GM21526 (cell line): Measurements from ENCODE around the gene PALM.
"Not testable (repeated sequence)": the region's sequence is repeated elsewhere in the genome, so short reads cannot be mapped to it uniquely, and the experiment has no call there.

Source experiments
- ATAC-seq: cut with Tn5 transposase; IDR thresholded peaks from one replicate; pipeline ENCODE4 v1.9.1; 2021; ENCODE audit warnings: moderate library complexity; ENCODE audit not compliant: unreplicated experiment, low FRiP score

The PALM gene

DNA sequence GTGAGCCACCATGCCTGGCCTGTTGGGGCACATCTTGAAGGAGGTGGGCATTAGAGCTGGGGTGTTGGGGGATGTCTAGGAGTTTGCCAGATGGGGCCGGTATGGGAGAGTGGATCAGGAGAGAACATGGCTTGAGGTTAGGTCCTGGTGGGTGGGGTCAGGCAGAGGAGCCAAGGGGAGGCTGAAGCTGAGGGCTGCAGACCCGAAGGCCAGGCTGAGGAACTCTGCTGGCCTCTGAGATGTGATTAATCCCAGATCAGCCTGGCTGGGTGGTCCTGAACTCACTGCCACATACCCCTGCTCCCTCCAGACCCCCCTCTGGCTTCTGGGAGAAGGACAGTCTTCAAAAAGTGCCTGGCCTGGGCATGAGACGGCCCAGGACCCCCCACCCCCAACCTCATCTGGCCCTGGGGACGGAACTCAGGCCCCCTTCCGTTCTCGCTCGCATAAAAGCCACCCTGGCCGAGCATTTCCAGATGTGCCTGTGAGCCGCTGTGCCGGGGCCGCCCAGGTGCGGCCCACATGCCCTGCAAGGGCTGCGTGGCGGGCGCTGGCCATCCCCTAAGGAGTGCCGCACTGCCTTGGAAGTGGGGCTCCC lies 29.8 kb upstream of the PALM start:
- no peak for ATAC-seq

DNA sequence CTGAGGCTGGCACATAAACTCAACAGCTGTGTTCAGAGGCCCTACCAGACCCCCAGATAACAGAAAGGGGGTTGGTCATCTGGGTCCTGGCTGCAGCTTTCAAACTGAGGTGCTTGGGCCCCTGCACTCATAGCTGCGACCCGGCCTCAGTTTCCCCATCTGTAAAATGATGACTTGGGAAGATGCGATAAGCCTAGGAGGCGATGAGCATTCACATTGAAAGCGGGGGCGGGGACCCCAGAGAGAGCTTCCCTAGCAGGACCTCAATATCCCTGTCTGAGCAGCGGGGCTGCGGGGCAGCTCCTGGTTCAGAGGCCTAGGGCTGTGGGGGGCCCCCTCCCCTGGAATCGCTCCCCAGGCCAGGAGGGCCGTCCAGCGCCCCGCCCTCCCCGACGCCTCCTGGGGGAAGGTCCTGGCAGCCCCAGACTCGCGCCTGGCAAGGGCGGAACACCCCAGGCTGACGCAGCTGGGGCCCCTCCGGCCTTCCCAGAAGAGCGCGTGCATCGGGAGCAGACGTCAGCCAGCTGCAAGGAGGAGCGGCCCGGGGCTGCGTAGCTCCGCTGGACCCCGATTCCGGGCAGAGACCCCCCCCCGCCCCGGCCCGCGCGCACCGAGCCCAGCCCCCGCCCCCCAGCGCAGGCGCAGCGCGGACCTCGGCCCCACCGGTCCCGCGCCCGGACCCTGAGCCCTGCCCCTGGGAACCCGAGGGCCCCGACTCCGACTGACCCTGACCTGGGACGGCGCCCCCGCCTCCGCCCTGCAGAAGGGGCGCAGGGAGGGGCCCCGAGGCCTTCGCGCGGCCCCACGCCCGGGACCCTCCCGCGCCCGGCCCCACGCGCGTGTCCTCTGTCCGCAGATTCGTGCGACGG lies 29.1 kb upstream of the PALM start:
- peak; percentile 9 for ATAC-seq

DNA sequence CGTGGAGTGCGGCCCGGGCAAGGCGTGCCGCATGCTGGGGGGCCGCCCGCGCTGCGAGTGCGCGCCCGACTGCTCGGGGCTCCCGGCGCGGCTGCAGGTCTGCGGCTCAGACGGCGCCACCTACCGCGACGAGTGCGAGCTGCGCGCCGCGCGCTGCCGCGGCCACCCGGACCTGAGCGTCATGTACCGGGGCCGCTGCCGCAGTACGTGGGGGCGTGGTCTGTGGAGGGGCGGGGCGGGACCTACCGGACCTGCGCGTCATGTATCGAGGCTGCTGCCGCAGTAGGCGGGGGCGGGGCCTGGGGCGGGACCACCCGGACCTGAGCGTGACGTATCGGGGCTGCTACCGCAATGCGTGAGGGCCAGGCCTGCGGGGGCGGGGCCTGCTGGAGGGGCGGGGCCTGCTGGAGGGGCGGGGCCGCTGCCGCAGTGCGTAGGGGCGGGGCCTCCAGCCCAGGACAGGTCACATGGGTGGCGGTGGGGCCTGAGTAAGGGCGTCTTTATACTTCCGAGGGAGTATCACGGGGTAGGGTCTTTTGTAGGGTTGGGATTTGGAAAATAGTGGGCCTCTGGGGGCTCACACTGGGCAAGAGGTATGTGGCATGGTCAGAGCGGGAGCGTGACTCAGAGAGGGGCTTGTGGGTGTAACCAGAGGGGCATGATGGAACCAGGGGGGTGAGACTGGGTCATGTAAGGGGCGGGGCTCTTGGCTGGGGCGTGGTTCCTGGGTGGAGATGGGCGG lies 28.3 kb upstream of the PALM start:
- peak; percentile 58 for ATAC-seq

DNA sequence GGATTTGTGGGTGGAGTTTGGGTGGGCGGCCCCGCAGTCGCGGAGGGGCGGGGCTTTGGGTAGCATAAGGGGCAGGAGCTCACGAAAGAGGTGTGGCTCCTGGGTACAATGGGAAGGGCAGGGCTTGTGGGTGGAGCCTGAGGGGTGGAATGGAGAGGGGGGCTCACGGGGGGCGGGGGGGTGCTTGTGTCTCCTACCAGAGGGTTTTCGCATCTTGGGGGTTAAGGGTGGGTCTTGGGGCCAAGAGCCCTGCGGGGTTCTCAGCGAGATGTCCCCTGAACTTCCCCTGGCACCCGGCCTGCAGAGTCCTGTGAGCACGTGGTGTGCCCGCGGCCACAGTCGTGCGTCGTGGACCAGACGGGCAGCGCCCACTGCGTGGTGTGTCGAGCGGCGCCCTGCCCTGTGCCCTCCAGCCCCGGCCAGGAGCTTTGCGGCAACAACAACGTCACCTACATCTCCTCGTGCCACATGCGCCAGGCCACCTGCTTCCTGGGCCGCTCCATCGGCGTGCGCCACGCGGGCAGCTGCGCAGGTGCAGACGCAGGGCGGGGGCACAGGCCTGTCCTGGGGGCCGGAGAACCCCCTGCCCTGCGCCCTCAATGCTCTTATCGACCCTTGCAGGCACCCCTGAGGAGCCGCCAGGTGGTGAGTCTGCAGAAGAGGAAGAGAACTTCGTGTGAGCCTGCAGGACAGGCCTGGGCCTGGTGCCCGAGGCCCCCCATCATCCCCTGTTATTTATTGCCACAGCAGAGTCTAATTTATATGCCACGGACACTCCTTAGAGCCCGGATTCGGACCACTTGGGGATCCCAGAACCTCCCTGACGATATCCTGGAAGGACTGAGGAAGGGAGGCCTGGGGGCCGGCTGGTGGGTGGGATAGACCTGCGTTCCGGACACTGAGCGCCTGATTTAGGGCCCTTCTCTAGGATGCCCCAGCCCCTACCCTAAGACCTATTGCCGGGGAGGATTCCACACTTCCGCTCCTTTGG lies 27.4 kb upstream of the PALM start:
- ATAC-seq = no peak

DNA sequence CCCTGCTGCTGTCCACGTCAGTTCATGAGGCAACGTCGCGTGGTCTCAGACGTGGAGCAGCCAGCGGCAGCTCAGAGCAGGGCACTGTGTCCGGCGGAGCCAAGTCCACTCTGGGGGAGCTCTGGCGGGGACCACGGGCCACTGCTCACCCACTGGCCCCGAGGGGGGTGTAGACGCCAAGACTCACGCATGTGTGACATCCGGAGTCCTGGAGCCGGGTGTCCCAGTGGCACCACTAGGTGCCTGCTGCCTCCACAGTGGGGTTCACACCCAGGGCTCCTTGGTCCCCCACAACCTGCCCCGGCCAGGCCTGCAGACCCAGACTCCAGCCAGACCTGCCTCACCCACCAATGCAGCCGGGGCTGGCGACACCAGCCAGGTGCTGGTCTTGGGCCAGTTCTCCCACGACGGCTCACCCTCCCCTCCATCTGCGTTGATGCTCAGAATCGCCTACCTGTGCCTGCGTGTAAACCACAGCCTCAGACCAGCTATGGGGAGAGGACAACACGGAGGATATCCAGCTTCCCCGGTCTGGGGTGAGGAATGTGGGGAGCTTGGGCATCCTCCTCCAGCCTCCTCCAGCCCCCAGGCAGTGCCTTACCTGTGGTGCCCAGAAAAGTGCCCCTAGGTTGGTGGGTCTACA lies 25.9 kb upstream of the PALM start:
- ATAC-seq = no peak

DNA sequence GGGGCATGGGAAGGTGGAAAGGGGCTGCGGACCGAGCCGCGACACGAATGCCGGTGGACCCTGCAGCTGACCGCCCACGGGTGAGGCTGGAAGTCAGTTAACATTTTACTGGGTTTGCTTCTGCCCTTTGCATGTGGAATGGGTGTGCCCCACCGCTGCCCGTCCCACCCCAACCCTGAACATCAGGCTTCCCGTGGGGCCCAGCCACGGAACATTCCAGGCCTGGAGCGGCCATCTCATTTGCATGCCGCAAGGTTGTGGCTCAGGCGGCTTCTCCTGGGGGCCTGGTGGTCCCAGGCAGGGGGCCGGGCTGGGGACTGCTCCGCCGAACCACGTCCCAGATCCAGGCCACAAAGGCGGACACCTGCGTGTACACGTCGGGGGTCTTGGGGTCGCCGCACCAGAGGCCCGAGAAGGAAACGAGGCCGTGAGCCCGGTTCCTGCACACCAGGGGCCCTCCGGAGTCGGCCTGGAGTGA lies 23.2 kb upstream of the PALM start:
- ATAC-seq = no peak

DNA sequence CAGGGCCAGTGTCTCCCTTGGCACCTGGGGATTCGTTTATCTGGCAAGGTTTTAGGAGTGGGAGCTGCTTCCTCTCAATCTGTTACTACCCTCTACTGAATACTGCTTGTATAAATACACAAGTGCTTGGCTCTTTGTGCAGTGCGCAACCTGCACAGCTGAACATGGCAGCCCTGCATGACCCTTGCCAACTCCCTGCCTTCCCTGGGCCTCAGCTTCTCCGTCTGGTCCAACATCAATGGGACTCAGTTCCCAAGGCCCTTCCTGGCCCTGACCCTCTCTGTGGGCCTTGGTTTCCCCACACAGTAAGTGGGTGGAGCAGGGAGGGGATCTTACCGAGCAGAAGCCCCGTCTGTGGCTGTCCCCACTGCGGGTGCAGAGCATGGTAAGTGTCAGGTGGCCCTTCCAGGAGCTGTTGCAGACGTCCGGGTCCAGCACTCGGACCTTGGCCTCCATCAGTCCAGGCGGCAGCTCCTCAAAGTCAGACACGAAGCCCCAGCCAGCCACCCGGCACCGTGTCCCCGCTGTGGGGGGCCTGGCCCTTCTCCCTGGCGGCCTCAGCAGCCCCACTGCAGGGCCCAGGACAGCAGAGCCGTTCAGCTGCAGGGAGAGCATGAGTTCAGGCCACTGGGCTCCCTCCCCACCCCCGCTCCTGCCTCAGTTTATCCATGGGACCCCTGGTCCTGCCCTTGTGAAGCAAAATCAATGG lies 22.0 kb upstream of the PALM start:
- no peak for ATAC-seq

DNA sequence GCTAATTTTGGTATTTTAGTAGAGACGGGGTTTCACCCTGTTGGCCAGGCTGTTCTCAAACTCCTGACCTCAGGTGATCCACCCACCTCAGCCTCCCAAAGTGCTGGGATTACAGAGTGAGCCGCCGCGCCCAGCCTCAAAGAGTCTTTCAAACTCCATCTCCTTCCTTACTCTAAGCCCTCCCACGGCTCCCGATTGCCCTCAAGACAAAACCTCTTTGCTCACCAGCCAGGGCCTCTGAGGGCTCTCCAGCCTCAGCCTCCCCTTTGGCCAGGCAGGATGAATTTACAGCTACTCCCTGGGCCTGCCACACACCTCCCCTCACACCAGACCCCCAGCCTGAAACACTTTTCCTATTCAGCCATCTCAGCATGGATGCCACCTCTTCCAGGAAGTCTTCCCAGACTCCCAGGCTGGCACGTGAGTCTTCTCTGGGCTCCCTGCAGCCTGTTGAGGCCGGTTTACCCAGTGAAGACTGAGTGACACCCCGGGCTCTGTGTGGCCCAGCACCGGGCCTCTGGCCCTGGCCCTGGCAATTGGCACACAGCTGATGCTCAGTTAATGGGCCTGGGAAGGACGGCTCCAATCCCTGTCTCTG lies 21.1 kb upstream of the PALM start:
- ATAC-seq = no peak

DNA sequence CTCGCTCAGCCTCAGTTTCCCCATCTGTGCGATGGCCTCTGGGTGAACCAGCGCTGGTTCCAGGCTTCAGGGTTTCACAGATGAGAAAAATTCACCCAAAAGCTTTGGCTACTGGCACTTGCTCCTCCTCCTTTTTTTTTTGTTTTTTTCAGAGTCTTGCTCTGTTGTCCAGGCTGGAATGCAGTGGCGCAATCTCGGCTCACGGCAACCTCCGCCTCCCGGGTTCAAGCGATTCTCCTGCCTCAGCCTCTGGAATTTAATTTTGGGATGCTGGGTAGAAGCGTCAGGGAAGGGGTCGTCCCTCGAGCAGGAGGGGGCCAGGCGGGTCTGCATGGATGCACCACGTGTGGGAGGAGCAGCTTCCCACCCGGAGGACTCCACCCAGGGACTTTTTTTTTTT lies 20.5 kb upstream of the PALM start:
- no peak for ATAC-seq

DNA sequence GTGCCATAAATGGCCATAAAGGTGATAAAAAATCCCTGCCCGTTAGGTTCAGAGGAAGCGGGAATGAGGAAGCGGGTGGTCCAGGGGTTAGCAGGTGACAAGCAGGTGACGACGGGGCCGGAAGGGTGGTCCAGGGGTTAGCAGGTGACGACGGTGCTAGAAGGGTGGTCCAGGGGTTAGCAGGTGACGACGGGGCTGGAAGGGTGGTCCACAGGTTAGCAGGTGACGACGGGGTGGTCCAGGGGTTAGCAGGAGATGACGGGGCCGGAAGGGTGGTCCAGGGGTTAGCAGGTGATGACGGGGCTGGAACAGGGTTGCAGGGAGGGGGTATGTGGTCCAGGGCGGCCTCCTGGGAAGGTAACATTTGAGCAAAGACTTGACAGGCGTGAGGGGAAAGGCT lies 19.7 kb upstream of the PALM start:
- ATAC-seq = no peak

DNA sequence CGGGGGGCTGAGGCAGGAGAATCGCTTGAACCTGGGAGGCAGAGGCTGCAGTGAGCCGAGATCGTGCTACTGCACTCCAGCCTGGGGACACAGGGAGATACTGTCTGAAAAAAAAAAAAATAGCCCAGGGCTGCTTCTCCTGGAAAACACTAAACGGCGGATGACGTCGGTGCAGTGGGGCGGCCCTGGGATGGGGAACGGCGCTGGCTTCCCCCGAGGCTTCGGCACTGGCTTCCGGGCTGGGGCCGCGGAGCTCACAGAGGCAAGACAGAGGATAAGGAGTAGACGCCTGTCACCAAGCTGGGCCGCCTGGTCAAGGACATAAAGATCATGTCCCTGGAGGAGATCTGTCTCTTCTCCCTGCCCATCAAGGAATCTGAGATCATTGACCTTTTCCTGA lies 18.5 kb upstream of the PALM start:
- ATAC-seq = no peak

DNA sequence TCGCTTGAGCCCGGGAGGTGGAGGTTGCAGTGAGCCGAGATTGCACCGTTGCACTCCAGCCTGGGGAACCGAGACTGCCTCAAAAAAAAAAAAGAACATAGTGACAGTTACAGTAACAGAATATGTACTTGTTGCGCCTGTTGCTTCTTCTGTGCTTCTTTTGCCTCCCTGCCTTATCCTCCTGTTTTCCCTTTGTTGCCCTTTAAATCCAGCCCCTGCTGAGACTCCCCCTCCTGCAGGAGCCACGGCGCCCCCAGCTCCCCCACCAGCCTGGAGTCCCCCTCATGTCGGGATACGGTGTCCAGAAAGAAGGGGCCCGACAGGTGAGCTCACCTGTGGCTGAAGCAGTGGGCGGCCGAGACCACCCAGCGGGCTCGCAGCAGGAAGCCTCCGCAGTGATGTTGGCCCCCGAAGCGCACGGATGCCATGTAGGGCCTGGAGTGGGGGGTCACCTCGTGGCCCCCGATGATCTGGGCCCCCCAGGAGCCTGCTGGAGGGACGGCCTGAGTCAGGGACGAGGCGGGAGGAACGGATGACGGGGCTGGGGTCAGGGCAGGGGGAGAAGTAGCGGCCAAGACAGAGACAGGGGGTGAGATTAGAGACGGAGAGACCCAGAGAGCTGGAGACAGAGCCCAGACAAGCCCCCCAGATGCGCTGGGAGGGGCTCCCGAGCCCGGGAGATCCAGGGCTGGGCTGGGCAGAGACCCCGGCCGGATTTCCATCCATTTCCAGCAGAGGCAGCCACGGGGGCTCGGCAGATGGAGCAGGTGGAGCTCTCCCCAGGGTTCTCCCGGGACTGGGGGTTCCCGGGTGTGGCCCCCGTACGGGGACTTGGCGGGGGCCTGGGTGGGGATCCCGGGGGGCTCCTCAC lies 14.0 kb upstream of the PALM start:
- no peak for ATAC-seq

DNA sequence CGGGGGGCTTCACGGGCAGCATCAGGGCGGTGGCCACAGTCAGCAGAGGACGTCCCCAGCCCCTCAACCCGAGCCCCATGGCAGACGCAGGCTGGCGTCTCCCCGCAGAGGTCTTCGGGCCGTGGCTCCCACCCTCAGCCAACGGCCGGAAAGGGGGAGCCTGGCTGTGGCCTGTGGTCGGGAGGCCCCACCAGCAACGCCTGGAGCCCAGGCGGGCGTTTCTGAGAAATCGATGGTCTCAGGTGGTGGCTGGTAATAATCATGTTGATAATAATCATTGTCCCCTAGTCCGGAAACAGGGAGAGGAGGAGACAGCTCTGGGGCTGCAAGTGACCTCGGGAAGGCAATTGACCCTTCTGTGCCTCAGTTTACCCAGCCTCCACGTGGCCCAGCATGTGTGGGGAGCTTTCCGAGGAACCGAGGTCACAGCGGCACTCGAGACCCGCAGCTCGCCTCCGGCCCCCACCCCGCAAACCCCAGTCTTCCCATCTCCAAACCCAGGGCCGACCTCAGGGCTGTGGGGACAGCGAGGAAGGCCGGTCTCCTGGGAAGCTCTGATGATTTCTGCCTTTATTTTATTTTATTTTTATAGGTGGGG lies 13.3 kb upstream of the PALM start, which contains the start of gene PRSS57:
TSS of gene PRSS57 (minus strand) at position 101 of the 598 bp plus-strand sequence. CDS start at position 79, 22 bp downstream.
- no peak for ATAC-seq

DNA sequence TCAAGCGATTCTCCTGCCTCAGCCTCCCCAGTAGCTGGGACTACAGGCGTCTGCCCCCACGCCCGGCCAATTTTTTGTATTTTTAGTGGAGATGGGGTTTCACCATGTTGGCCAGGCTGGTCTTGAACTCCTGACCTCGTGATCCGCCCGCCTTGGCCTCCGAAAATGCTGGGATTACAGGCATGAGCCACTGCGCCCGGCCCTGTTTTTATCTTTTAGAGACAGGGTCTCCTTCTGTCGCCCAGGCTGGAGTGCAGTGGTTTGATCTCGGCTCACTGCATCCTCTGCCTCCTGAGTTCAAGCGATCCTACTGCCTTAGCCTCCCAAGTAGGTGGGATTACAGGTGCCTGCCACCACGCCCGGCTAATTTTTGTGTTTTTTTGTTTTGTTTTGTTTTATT lies 10.2 kb upstream of the PALM start:
- ATAC-seq = not testable (repeated sequence)

DNA sequence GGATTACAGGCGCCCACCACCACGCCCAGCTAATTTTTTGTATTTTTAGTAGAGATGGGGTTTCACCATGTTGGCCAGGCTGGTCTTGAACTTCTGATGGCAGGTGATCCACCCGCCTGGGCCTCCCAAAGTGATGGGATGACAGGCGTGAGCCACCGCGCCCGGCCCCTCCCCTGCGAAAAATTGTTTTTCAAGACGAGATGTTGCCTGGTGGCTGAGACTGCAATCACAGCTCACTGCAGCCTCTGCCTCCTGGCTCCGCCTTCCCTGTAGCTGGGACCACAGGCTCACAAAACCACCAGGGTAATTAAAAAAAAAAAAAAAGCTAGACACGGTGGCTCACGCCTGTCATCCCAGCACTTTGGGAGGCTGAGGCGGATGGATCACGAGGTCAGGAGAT lies 8.8 kb upstream of the PALM start:
- ATAC-seq = not testable (repeated sequence)

DNA sequence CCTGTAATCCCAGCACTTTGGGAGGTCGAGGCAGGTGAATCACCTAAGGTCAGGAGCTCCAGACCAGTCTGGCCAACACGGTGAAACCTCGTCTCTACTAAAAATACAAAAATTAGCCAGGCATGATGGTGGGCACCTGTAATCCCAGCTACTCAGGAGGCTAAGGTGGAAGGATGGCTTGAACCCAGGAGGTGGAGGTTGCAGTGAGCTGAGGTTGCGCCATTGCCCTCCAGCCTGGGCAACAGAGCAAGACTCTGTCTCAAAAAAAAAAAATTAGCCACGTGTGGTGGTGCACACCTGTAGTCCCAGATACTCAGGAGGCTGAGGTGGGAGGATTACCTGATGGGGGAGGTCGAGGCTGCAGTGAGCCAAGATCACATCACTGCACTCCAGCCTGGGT lies 5.9 kb upstream of the PALM start:
- ATAC-seq = not testable (repeated sequence)

DNA sequence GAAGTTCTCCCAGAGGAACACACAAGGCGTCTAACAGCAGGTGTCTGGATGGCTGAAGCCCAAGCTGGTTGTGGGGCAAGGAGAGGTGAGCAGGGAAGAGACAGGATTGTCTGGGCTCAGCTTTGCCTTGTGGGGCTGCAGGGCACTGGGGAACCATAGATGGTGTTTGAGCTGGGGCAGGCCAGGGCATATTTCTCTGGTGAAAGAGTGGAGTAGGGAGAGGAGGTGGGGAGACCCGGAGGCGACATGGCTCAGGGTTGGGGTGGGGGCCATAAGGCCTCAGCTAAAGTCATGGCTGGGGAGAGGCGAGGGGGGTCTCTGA lies 5.4 kb upstream of the PALM start:
- no peak for ATAC-seq
